GM19035 (cell line): ENCODE results near the gene RTP2.

Experiments
- ATAC-seq: cut with Tn5 transposase; IDR thresholded peaks from one replicate; pipeline ENCODE4 v1.9.1; 2021; ENCODE audit not compliant: unreplicated experiment

RTP2 gene

GRCh38 chr3:187673012-187673411 is 29.3 kb downstream of the RTP2 start:
- ATAC-seq, result no peak

GRCh38 chr3:187669675-187670504 is 32.5 kb downstream of the RTP2 start, which contains the start of gene SST:
SST (minus strand) TSS chr3:187670394; CDS start chr3:187670291, 103 bp downstream.
- no peak for ATAC-seq

GRCh38 chr3:187667526-187667925 is 34.8 kb downstream of the RTP2 start:
- ATAC-seq, result no peak

- no peak for ATAC-seq
Observed at GRCh38 chr3:187665764-187666402, 36.5 kb downstream of the RTP2 start.

- no peak for ATAC-seq
Observed at GRCh38 chr3:187665010-187665409, 37.3 kb downstream of the RTP2 start.

GRCh38 chr3:187662848-187663409 is 39.4 kb downstream of the RTP2 start:
- ATAC-seq, result no peak

- ATAC-seq, result no peak
Observed at GRCh38 chr3:187661267-187661666, 41.1 kb downstream of the RTP2 start.

GRCh38 chr3:187651282-187651681 is 51.1 kb downstream of the RTP2 start:
- ATAC-seq, result no peak
